ENCODE data around the gene PSME4. TPM values are rescaled to one million over a fixed set of nuclear protein-coding genes. Genes with fewer than 3 reads are reported as not detected.

Gene PSME4
- total RNA-seq, 4 donors from 2014 or later, result 39.1 to 66.1 (median 48.5) TPM

DNA sequence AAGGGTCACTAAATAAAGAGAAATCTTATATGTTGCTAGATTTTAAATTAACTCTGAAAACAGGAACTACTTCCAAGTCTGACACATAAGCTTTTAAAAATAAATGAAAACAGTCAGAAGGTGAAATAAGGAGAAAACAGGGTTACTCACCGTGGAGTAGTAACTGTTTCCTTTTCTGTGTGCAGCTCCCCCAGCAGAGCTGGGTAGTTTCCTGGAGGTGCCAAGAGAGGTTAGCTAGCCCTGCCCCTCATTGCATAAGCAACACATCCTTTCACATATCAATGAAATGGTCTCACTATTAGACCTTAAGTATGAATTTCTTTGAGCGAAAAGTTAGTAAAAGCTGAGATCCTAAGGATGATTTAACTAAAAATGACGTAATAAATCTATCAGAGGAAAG is 57.1 kb downstream of the PSME4 start:
- no peak for TF ChIP-seq POLR2A (IDR thresholded peaks at IDR 0.05)
- no peak for TF ChIP-seq POLR2AphosphoS5 (IDR thresholded peaks at IDR 0.05)
- TF ChIP-seq CTCF (IDR thresholded peaks at IDR 0.05), result no peak
- TF ChIP-seq EP300 (IDR thresholded peaks at IDR 0.05), result no peak
- Histone ChIP-seq H3K27ac (no peak overlapping the region), H3K27me3 (no peaks in the 10 kb centered on the region), H3K4me3 (no peak overlapping the region), H3K9me3 (no peaks in the 10 kb centered on the region), H3K4me1 (no peaks in the 10 kb centered on the region), H3K36me3 (peaks cover 52% of the 10 kb centered on the region)
- WGBS, result 85% methylated on average over 3 of the region's 3 CpGs
- DNase-seq (ENCODE audit: low spot score in 2 of 2), result no peak

GRCh38 chr2:53911434-53912189 is 59.2 kb downstream of the PSME4 start:
- 91% methylated on average over 4 of the region's 4 CpGs for WGBS
- H3K36me3 ChIP-seq, result peaks cover 53% of the 10 kb centered on the region
- no peaks in the 10 kb centered on the region for H3K4me1 ChIP-seq

DNA sequence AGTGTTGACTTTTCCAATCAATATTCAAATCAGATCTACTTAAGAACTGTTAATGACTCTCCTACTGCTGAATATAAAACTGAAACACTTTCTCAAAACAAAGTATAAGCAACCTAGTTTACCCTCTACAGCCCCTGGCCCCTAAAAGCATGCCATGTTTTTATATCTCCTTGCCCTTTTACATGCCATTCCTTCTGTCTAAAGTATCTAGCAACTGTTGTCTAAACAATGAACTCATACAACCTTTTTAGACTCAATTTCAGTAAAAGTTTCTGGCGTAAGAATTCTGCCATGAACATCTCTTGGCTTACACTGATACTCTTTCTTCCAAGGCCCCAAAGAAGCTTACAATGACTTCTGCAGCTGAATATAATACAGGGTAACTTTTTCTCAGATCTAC is 63.2 kb downstream of the PSME4 start:
- H3K27ac ChIP-seq, result no peak overlapping the region
- WGBS, result 74% methylated on average over 1 of the region's 1 CpG
- H3K36me3 ChIP-seq, result peaks cover 67% of the 10 kb centered on the region
- DNase-seq (ENCODE audit: low spot score in 2 of 2), result no peak
- H3K4me3 ChIP-seq, result no peak overlapping the region
- no peaks in the 10 kb centered on the region for H3K4me1 ChIP-seq
- no peaks in the 10 kb centered on the region for H3K9me3 ChIP-seq
- no peaks in the 10 kb centered on the region for H3K27me3 ChIP-seq
- no peak for TF ChIP-seq CTCF (IDR thresholded peaks at IDR 0.05)
- TF ChIP-seq POLR2A (IDR thresholded peaks at IDR 0.05), result no peak
- no peak for TF ChIP-seq EP300 (IDR thresholded peaks at IDR 0.05)
- TF ChIP-seq POLR2AphosphoS5 (IDR thresholded peaks at IDR 0.05), result no peak

More at GRCh38 chr2:53911434-53912189, 59.2 kb downstream of the PSME4 start:
- no peaks in the 10 kb centered on the region for H3K9me3 ChIP-seq
- DNase-seq (ENCODE audit: low spot score in 2 of 2), result no peak
- no peak overlapping the region for H3K27ac ChIP-seq
- TF ChIP-seq POLR2A (IDR thresholded peaks at IDR 0.05), result no peak
- no peak for TF ChIP-seq POLR2AphosphoS5 (IDR thresholded peaks at IDR 0.05)
- TF ChIP-seq CTCF (IDR thresholded peaks at IDR 0.05), result no peak
- no peak for TF ChIP-seq EP300 (IDR thresholded peaks at IDR 0.05)
- no peak overlapping the region for H3K4me3 ChIP-seq
- H3K27me3 ChIP-seq, result no peaks in the 10 kb centered on the region

- 94% methylated on average over 9 of the region's 9 CpGs for WGBS
- Histone ChIP-seq H3K27me3 (no peaks in the 10 kb centered on the region), H3K4me1 (no peaks in the 10 kb centered on the region), H3K27ac (no peak overlapping the region), H3K9me3 (no peaks in the 10 kb centered on the region), H3K36me3 (peaks cover 80% of the 10 kb centered on the region), H3K4me3 (no peak overlapping the region)
- TF ChIP-seq POLR2A (IDR thresholded peaks at IDR 0.05), result no peak
- TF ChIP-seq EP300 (IDR thresholded peaks at IDR 0.05), result no peak
- no peak for TF ChIP-seq POLR2AphosphoS5 (IDR thresholded peaks at IDR 0.05)
- no peak for TF ChIP-seq CTCF (IDR thresholded peaks at IDR 0.05)
- DNase-seq (ENCODE audit: low spot score in 2 of 2), result no peak
These were observed 65.4 kb downstream of the PSME4 start for GRCh38 chr2:53905396-53905795.

DNA sequence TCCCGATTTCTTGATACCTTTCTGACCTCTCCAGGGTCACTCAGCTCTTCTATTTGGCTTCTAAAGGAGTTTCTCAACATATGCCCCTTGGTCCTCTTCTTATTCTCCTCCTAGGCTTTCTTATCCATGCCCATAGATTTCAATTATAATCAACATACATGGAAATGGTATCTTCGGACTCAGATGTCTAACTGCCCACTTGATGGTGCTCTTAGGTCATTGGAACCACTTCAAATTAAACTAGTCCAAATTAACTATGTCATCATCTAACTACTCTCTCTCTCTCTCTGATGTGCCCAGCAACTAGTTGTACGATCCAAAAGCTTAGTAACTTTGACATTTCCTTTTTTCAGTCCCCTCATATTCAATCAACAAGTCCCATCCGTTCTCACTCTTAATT is 67.8 kb downstream of the PSME4 start:
- no peak for TF ChIP-seq POLR2AphosphoS5 (IDR thresholded peaks at IDR 0.05)
- no peak overlapping the region for H3K4me3 ChIP-seq
- H3K9me3 ChIP-seq, result no peaks in the 10 kb centered on the region
- no peak overlapping the region for H3K27ac ChIP-seq
- H3K27me3 ChIP-seq, result no peaks in the 10 kb centered on the region
- 90% methylated on average over 4 of the region's 4 CpGs for WGBS
- DNase-seq (ENCODE audit: low spot score in 2 of 2), result no peak
- no peaks in the 10 kb centered on the region for H3K4me1 ChIP-seq
- H3K36me3 ChIP-seq, result peaks cover 84% of the 10 kb centered on the region

Measured in suprapubic skin (tissue), 4 donors.